Right atrium auricular region (tissue), 2 donors: Measurements from ENCODE around the gene KRT14. TPM values are rescaled to one million over a fixed set of nuclear protein-coding genes. Genes with fewer than 3 reads are reported as not detected.
"Not testable (repeated sequence)": the region's sequence is repeated elsewhere in the genome, so short reads cannot be mapped to it uniquely, and the experiment has no call there.

Experiments
- DNase-seq: peaks from one replicate; pipeline ENCODE4 v3.0.0-alpha.2; 2019; ENCODE audit warnings: low spot score
- H3K27ac ChIP-seq, 2 donors: fragments of 200-600 bp; sonication (generic); 1 replicate in 1 of 2; 2 replicates in 1 of 2; pipeline ENCODE4 v1.5.1; 2016 to 2019
- H3K27me3 ChIP-seq, 2 donors: fragments of 200-600 bp; sonication (generic); one replicate each; pipeline versions ENCODE4 v1.5.1 to v1.6.0; 2017 to 2019
- H3K36me3 ChIP-seq: fragments of 200-600 bp; sonication (generic); one replicate; pipeline ENCODE4 v1.5.1; 2016
- H3K4me1 ChIP-seq, 2 donors: fragments of 200-600 bp; sonication (generic); one replicate each; pipeline versions ENCODE4 v1.5.1 to v1.6.0; 2017 to 2019
- H3K4me3 ChIP-seq, 2 donors: fragments of 200-600 bp; sonication (generic); 1 replicate in 1 of 2; 2 replicates in 1 of 2; pipeline ENCODE4 v1.5.1; 2017 to 2019; ENCODE audit warnings: mild to moderate bottlenecking in 1 of 2, moderate library complexity in 1 of 2
- H3K9me3 ChIP-seq, 2 donors: fragments of 200-600 bp; sonication (generic); one replicate each; pipeline ENCODE4 v1.5.1; 2019
- CTCF ChIP-seq, 2 donors: fragments of 200-600 bp; sonication (generic); IDR thresholded peaks; one replicate each; pipeline ENCODE4 v1.5.1; 2019; ENCODE audit warnings: antibody characterized with exemption in 2 of 2
- total RNA-seq, 2 donors: library from RNA; depleted of rRNA; stranded (reverse); fragments of >200 nt; gene quantifications; one replicate each; pipeline ENCODE4 v1.1.0, GENCODE V29; 2016

Gene KRT14
- total RNA-seq, 2 donors from 2014 or later: 20.3 TPM; not detected in 1

GRCh38 chr17:41585301-41586056 lies 1.2 kb downstream of the KRT14 start:
- Histone ChIP-seq H3K36me3 (no peaks in the 10 kb centered on the region), H3K27me3 (no peaks in the 10 kb centered on the region), H3K9me3 (no peaks in the 10 kb centered on the region), H3K4me1 (no peaks in the 10 kb centered on the region), H3K4me3 (no peak overlapping the region), H3K27ac (no peak overlapping the region)
- DNase-seq: no peak
- TF ChIP-seq CTCF (IDR thresholded peaks at IDR 0.05): no peak

- not testable (repeated sequence) for DNase-seq, H3K27me3 ChIP-seq, H3K9me3 ChIP-seq, H3K4me3 ChIP-seq, H3K36me3 ChIP-seq, H3K27ac ChIP-seq, H3K4me1 ChIP-seq
These were observed 2.3 kb downstream of the KRT14 start for GRCh38 chr17:41584331-41584927.

- no peak for DNase-seq
- H3K4me1 ChIP-seq: peaks cover 0 to 4% of the 10 kb centered on the region in 2 donors
- no peak for TF ChIP-seq CTCF (IDR thresholded peaks at IDR 0.05)
- H3K27ac ChIP-seq: no peak overlapping the region
- H3K27me3 ChIP-seq: no peaks in the 10 kb centered on the region
- no peak overlapping the region for H3K4me3 ChIP-seq
- no peaks in the 10 kb centered on the region for H3K9me3 ChIP-seq
- H3K36me3 ChIP-seq: no peaks in the 10 kb centered on the region
These were observed 3.3 kb downstream of the KRT14 start for GRCh38 chr17:41583137-41584127.

- not testable (repeated sequence) for H3K36me3 ChIP-seq, H3K4me3 ChIP-seq, H3K9me3 ChIP-seq, H3K4me1 ChIP-seq, H3K27ac ChIP-seq, DNase-seq, H3K27me3 ChIP-seq
These were observed 4.4 kb downstream of the KRT14 start for GRCh38 chr17:41582061-41582968.

- H3K27me3 ChIP-seq: no peaks in the 10 kb centered on the region
These were observed 5.2 kb downstream of the KRT14 start for GRCh38 chr17:41581366-41582060.

More at GRCh38 chr17:41581366-41582060, 5.2 kb downstream of the KRT14 start:
- H3K27ac ChIP-seq: no peak overlapping the region
- H3K4me3 ChIP-seq: no peak overlapping the region
- H3K36me3 ChIP-seq: no peaks in the 10 kb centered on the region
- TF ChIP-seq CTCF (IDR thresholded peaks at IDR 0.05): no peak
- H3K9me3 ChIP-seq: no peaks in the 10 kb centered on the region
- DNase-seq: no peak
- peaks cover 0 to 4% of the 10 kb centered on the region in 2 donors for H3K4me1 ChIP-seq
